GM12878 (cell line): Measurements from ENCODE around the gene SAFB. TPM values are rescaled to one million over a fixed set of nuclear protein-coding genes. Genes with fewer than 3 reads are reported as not detected.

ENCODE experiments used
- ATAC-seq: fragments of 200-7000 bp; cut with Tn5 transposase; 3 replicates; pipeline ENCODE4 v1.9.1; 2020; ENCODE audit warnings: mild to moderate bottlenecking, moderate library complexity
- BruUV-seq: library from RNA; stranded (reverse); fragments of 400-500 nt; replicated peaks from 2 replicates; lab custom pipeline; 2021; lab: Mats Ljungman, UMichigan
- CTCF ChIA-PET: fragments of 300-600 bp; sonication (Branson Sonifier 250); formaldehyde crosslinking; extraction: SDS; loops from one replicate; lab custom pipeline; 2021; ENCODE audit warnings: inconsistent platforms; lab: Yijun Ruan, JAX
- POLR2A ChIA-PET: fragments of 350-600 bp; formaldehyde crosslinking; extraction: SDS; loops from one replicate; lab custom pipeline; 2021; ENCODE audit warnings: inconsistent platforms; lab: Charles Lee
- RAD21 ChIA-PET: fragments of 300-600 bp; sonication (Branson Sonifier 250); formaldehyde crosslinking; loops from one replicate; lab custom pipeline; 2023; ENCODE audit warnings: antibody characterized with exemption; ENCODE audit not compliant: unreplicated experiment; lab: Charles Lee
- SMC1A ChIA-PET: fragments of 300-600 bp; sonication (Branson Sonifier 250); formaldehyde crosslinking; loops from one replicate; lab custom pipeline; 2023; ENCODE audit not compliant: unreplicated experiment, uncharacterized antibody; lab: Charles Lee
- DNase-seq: peaks from one replicate; pipeline ENCODE4 v3.0.0-alpha.2; 2011; ENCODE audit warnings: low read depth, low spot score
- FAIRE-seq: peaks from 3 replicates; lab custom pipeline; 2011; peaks lifted over from hg19 to GRCh38; lab: Jason Lieb, UNC
- H2AFZ ChIP-seq: 2 replicates; pipeline ENCODE4 v1.6.0; 2011; ENCODE audit warnings: low read depth, low read length, control low read depth; ENCODE audit not compliant: control insufficient read depth
- H3K27ac ChIP-seq: 2 replicates; pipeline ENCODE4 v1.5.1; 2011; ENCODE audit warnings: control low read depth; ENCODE audit not compliant: control insufficient read depth, insufficient read depth
- H3K27me3 ChIP-seq, 2 experiments: replicated peaks in 1 of 2; 2 replicates each; pipeline versions ENCODE4 v1.6.0 to v1.6.1; 2011; ENCODE audit warnings: low read length in 1 of 2; ENCODE audit not compliant: control insufficient read depth in 2 of 2, insufficient read depth in 2 of 2
- H3K36me3 ChIP-seq, 2 experiments: 2 replicates each; pipeline ENCODE4 v1.5.1; 2011; ENCODE audit warnings: low read length in 1 of 2; ENCODE audit not compliant: control insufficient read depth in 2 of 2, insufficient read depth in 2 of 2
- H3K4me1 ChIP-seq: 2 replicates; pipeline ENCODE4 v1.6.1; 2011; ENCODE audit warnings: mild to moderate bottlenecking, low read length, moderate library complexity, mixed read lengths; ENCODE audit not compliant: control insufficient read depth, insufficient read depth
- H3K4me2 ChIP-seq: 2 replicates; pipeline ENCODE4 v1.6.0; 2011; ENCODE audit warnings: control low read depth; ENCODE audit not compliant: control insufficient read depth, insufficient read depth
- H3K4me3 ChIP-seq: fragments of 200-600 bp; sonication (generic); 2 replicates; pipeline ENCODE4 v1.5.1; 2016
- H3K79me2 ChIP-seq: 2 replicates; pipeline ENCODE4 v1.6.0; 2011; ENCODE audit warnings: low read length; ENCODE audit not compliant: control insufficient read depth, insufficient read depth
- H3K9ac ChIP-seq: 2 replicates; pipeline ENCODE4 v1.8.0; 2011; ENCODE audit warnings: low read length, control low read depth, mixed read lengths; ENCODE audit not compliant: control insufficient read depth, insufficient read depth
- H3K9me3 ChIP-seq: replicated peaks from 3 replicates; pipeline ENCODE4 v1.5.1; 2011; ENCODE audit warnings: mild to moderate bottlenecking, low read length; ENCODE audit not compliant: control insufficient read depth, insufficient read depth
- H4K20me1 ChIP-seq: 2 replicates; pipeline ENCODE4 v1.6.0; 2011; ENCODE audit not compliant: control insufficient read depth, insufficient read depth
- CBFB ChIP-seq: IDR thresholded peaks from 2 replicates; pipeline ENCODE4 v1.6.1; 2016; ENCODE audit warnings: antibody characterized with exemption, low read depth
- CHD1 ChIP-seq: IDR thresholded peaks from 2 replicates; pipeline ENCODE4 v1.6.1; 2012; ENCODE audit warnings: low read depth, low read length, improper control_type of control experiment
- EP300 ChIP-seq, 2 experiments: fragments of 150-350 bp in 1 of 2; IDR thresholded peaks; 2 replicates each; pipeline ENCODE4 v1.6.1; 2011 to 2012; ENCODE audit warnings: low read depth in 2 of 2, low read length in 2 of 2, borderline replicate concordance in 1 of 2, improper control_type of control experiment in 1 of 2, inconsistent platforms in 1 of 2; ENCODE audit not compliant: control insufficient read depth in 1 of 2
- ESRRA ChIP-seq: IDR thresholded peaks from 2 replicates; pipeline ENCODE4 v1.6.1; 2012; ENCODE audit warnings: mild to moderate bottlenecking, low read length, improper control_type of control experiment
- MTA2 ChIP-seq: fragments of 450-650 bp; IDR thresholded peaks from 2 replicates; pipeline ENCODE4 v1.6.1; 2016; ENCODE audit warnings: low read depth, mild to moderate bottlenecking, moderate library complexity
- NFXL1 ChIP-seq: fragments of 450-650 bp; IDR thresholded peaks from 2 replicates; pipeline ENCODE4 v1.6.1; 2017; ENCODE audit warnings: antibody characterized with exemption, mild to moderate bottlenecking, borderline replicate concordance
- SIN3A ChIP-seq: IDR thresholded peaks from 2 replicates; pipeline ENCODE4 v1.6.1; 2012; ENCODE audit warnings: low read depth, low read length, improper control_type of control experiment
- WGBS: methylation state at CpG from one replicate; pipeline ENCODE4 v1.1.6; 2016; ENCODE audit warnings: low lambda C conversion rate; ENCODE audit not compliant: insufficient replicate concordance, insufficient coverage; ENCODE audit errors: missing lambda C conversion rate; 5-methylcytosine and 5-hydroxymethylcytosine counted together
- in situ Hi-C: fragments of 300-500 bp; cut with MboI; formaldehyde crosslinking; loops from 9 replicates; pipeline ENCODE4 v1.14.3; 2018; ENCODE audit warnings: mixed read lengths
- intact Hi-C: fragments of 100-400 bp; cut with micrococcal nuclease; formaldehyde crosslinking; loops from one replicate; pipeline ENCODE4 v1.14.2; 2022; ENCODE audit not compliant: unreplicated experiment
- polyA plus RNA-seq, 11 experiments: library from polyadenylated mRNA; depleted of rRNA in 4 of 11; unstranded in 6 of 11; stranded (reverse) in 5 of 11; fragments of >200 nt; fragmentation: Nextera tagmentation in 4 of 11; fragmentation: Illumina TruSeq in 1 of 11; extraction: Ambion mirVana in 4 of 11; extraction: Trizol in 1 of 11; gene quantifications; 1 replicate in 1 of 11; 2 replicates in 10 of 11; pipeline versions ENCODE4 v1.2.1 to v1.2.3, GENCODE V29; 2011 to 2016; ENCODE audit warnings: inconsistent platforms in 2 of 11, missing spikeins in 2 of 11, low read depth in 1 of 11
- total RNA-seq, 4 experiments: library from RNA; depleted of rRNA in 3 of 4; stranded (reverse); fragments of >200 nt in 3 of 4; fragmentation: Illumina TruSeq in 1 of 4; extraction: Trizol in 1 of 4; gene quantifications; 2 replicates each; pipeline versions ENCODE4 v1.2.1 to v1.2.3, GENCODE V29; 2013 to 2021
- TF ChIP-seq, protein P1 (sequence below): fragments of 450-650 bp; IDR thresholded peaks from 2 replicates; pipeline ENCODE4 v1.6.1; 2017; ENCODE audit warnings: mild to moderate bottlenecking
- TF ChIP-seq, protein P2 (sequence below): fragments of 450-650 bp; IDR thresholded peaks from 2 replicates; pipeline ENCODE4 v1.6.1; 2017; ENCODE audit warnings: low read depth, mild to moderate bottlenecking, moderate library complexity
- TF ChIP-seq, protein P3 (sequence below): fragments of 450-650 bp; formaldehyde crosslinking; IDR thresholded peaks from 2 replicates; pipeline ENCODE4 v1.5.0; 2022; ENCODE audit warnings: mild to moderate bottlenecking, missing genetic modification characterization
- TF ChIP-seq, protein P4 (sequence below): IDR thresholded peaks from 2 replicates; pipeline ENCODE4 v1.6.1; 2011; ENCODE audit warnings: borderline replicate concordance, low read depth, mild to moderate bottlenecking, moderate library complexity, mixed read lengths, low read length; ENCODE audit not compliant: insufficient read depth; ENCODE audit errors: extremely low read length

The SAFB gene
- total and polyA plus RNA-seq, 10 of the 15 experiments (the other 5 are each of a cell fraction or from before 2014, with no cell fraction given), result 1.6 to 131 (median 61.2) TPM

DNA sequence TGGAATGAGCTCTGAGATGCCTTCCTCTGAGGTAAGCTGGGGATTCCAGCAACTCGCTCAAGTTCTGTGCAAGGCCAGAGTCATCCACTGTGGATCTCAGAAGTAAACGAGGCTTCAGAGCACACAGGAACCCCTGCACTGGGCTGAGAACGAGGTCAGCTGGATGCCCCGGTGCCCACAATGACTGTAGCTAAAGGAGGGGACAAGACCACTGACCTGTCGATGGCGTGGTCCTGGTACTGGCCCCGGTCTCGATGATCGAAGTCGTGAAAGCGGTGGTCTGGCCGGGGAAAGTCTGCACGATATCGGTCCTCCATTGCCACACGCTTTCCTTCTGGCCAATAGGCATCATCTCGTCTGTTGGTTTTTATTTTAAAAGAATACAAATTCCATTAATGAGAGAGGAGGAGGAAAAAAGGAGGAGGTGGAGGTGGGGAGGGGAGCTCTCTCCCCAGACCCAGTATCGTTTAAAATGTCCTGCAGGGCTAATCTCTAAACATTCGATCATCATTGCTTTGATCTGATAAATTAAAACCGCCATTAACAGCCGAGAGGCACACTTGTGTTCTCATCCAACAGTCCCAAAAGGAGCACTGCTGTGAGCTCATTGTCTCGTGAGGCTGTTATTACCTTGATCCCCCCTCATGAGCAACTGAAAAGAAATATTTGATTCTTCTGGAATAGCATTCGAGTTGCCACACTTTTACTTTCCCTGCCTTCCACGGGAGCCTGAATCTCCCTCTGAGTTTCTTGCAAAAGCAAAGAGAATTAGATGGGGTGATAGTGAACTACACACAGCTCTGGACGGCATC lies 30.1 kb upstream of the SAFB start:
- H3K36me3 ChIP-seq, result peaks cover 42 to 62% of the 10 kb centered on the region in 2 experiments
- no peak overlapping the region for H3K4me3 ChIP-seq
- POLR2A ChIA-PET, result no interaction called here
- BruUV-seq, result no TSS peak
- peaks cover 3% of the 10 kb centered on the region; the same call in 1 of the 2 replicates for H4K20me1 ChIP-seq
- ATAC-seq (no peak), FAIRE-seq (no peak), DNase-seq (no peak)
- SMC1A ChIA-PET, result no interaction called here
- no peaks in the 10 kb centered on the region for H3K4me1 ChIP-seq
- H3K9me3 ChIP-seq, result no peaks in the 10 kb centered on the region
- in situ Hi-C loops (no loop called here), intact Hi-C loops (no loop called here)
- H3K79me2 ChIP-seq, result no peaks in the 10 kb centered on the region
- no peak overlapping the region for H3K9ac ChIP-seq
- no peak overlapping the region for H3K4me2 ChIP-seq
- CTCF ChIA-PET, result interaction anchor here (1.2 kb wide), 1 partner anchor 11 kb away, joined by 3 read pairs; no protein-coding TSS in a partner anchor
- RAD21 ChIA-PET, result no interaction called here
- no peaks in the 10 kb centered on the region for H3K27me3 ChIP-seq
- WGBS, result 89% methylated on average over 24 of the region's 24 CpGs
- H3K27ac ChIP-seq, result no peak overlapping the region
- H2AFZ ChIP-seq, result no peak overlapping the region
- TF ChIP-seq, protein P1, sequence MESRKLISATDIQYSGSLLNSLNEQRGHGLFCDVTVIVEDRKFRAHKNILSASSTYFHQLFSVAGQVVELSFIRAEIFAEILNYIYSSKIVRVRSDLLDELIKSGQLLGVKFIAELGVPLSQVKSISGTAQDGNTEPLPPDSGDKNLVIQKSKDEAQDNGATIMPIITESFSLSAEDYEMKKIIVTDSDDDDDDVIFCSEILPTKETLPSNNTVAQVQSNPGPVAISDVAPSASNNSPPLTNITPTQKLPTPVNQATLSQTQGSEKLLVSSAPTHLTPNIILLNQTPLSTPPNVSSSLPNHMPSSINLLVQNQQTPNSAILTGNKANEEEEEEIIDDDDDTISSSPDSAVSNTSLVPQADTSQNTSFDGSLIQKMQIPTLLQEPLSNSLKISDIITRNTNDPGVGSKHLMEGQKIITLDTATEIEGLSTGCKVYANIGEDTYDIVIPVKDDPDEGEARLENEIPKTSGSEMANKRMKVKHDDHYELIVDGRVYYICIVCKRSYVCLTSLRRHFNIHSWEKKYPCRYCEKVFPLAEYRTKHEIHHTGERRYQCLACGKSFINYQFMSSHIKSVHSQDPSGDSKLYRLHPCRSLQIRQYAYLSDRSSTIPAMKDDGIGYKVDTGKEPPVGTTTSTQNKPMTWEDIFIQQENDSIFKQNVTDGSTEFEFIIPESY, result no peak
- TF ChIP-seq EP300 (IDR thresholded peaks at IDR 0.05; ENCODE audit: borderline replicate concordance in 1 of 2, control insufficient read depth in 1 of 2, low read depth in 2 of 2, low read length in 2 of 2) (no peak), MTA2 (no peak), NFXL1 (no peak), CBFB (no peak), SIN3A (no peak), CHD1 (no peak), ESRRA (no peak)
- TF ChIP-seq, protein P2, sequence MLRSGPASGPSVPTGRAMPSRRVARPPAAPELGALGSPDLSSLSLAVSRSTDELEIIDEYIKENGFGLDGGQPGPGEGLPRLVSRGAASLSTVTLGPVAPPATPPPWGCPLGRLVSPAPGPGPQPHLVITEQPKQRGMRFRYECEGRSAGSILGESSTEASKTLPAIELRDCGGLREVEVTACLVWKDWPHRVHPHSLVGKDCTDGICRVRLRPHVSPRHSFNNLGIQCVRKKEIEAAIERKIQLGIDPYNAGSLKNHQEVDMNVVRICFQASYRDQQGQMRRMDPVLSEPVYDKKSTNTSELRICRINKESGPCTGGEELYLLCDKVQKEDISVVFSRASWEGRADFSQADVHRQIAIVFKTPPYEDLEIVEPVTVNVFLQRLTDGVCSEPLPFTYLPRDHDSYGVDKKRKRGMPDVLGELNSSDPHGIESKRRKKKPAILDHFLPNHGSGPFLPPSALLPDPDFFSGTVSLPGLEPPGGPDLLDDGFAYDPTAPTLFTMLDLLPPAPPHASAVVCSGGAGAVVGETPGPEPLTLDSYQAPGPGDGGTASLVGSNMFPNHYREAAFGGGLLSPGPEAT, result no peak
- TF ChIP-seq, protein P3, sequence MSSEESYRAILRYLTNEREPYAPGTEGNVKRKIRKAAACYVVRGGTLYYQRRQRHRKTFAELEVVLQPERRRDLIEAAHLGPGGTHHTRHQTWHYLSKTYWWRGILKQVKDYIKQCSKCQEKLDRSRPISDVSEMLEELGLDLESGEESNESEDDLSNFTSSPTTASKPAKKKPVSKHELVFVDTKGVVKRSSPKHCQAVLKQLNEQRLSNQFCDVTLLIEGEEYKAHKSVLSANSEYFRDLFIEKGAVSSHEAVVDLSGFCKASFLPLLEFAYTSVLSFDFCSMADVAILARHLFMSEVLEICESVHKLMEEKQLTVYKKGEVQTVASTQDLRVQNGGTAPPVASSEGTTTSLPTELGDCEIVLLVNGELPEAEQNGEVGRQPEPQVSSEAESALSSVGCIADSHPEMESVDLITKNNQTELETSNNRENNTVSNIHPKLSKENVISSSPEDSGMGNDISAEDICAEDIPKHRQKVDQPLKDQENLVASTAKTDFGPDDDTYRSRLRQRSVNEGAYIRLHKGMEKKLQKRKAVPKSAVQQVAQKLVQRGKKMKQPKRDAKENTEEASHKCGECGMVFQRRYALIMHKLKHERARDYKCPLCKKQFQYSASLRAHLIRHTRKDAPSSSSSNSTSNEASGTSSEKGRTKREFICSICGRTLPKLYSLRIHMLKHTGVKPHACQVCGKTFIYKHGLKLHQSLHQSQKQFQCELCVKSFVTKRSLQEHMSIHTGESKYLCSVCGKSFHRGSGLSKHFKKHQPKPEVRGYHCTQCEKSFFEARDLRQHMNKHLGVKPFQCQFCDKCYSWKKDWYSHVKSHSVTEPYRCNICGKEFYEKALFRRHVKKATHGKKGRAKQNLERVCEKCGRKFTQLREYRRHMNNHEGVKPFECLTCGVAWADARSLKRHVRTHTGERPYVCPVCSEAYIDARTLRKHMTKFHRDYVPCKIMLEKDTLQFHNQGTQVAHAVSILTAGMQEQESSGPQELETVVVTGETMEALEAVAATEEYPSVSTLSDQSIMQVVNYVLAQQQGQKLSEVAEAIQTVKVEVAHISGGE, result no peak
- TF ChIP-seq, protein P4, sequence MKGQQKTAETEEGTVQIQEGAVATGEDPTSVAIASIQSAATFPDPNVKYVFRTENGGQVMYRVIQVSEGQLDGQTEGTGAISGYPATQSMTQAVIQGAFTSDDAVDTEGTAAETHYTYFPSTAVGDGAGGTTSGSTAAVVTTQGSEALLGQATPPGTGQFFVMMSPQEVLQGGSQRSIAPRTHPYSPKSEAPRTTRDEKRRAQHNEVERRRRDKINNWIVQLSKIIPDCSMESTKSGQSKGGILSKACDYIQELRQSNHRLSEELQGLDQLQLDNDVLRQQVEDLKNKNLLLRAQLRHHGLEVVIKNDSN, result no peak
